H1 (cell line): ENCODE data around the gene STK11IP. TPM values are rescaled to one million over a fixed set of nuclear protein-coding genes. Genes with fewer than 3 reads are reported as not detected.

Source experiments
- CBX8 ChIP-seq: fragments of 300-800, 300-1000 bp; sonication (generic); IDR thresholded peaks from 2 replicates; pipeline ENCODE4 v1.7.1; 2016; ENCODE audit warnings: low read depth, low read length, borderline replicate concordance
- CHD1 ChIP-seq: IDR thresholded peaks from 2 replicates; pipeline ENCODE4 v1.6.1; 2012; ENCODE audit warnings: low read depth, low read length, improper control_type of control experiment
- GABPA ChIP-seq: IDR thresholded peaks from 2 replicates; pipeline ENCODE4 v1.6.1; 2011; ENCODE audit warnings: mild to moderate bottlenecking, low read length, moderate library complexity, borderline replicate concordance; ENCODE audit not compliant: insufficient read depth
- GTF2F1 ChIP-seq: IDR thresholded peaks from 2 replicates; pipeline ENCODE4 v1.6.1; 2012; ENCODE audit warnings: low read depth, low read length, improper control_type of control experiment, borderline replicate concordance
- JUND ChIP-seq: IDR thresholded peaks from 2 replicates; pipeline ENCODE4 v1.6.1; 2011; ENCODE audit warnings: mild to moderate bottlenecking, improper control_type of control experiment, low read length
- MAFK ChIP-seq: IDR thresholded peaks from 2 replicates; pipeline ENCODE4 v1.6.1; 2012; ENCODE audit warnings: low read depth, mild to moderate bottlenecking, improper control_type of control experiment, low read length
- NRF1 ChIP-seq: IDR thresholded peaks from 2 replicates; pipeline ENCODE4 v1.6.1; 2011; ENCODE audit warnings: mild to moderate bottlenecking, low read depth, low read length, improper control_type of control experiment
- RAD21 ChIP-seq, 2 experiments: IDR thresholded peaks in 1 of 2; conservative IDR thresholded peaks in 1 of 2; 2 replicates each; pipeline ENCODE4 v1.6.1; 2011; ENCODE audit warnings: low read depth in 2 of 2, low read length in 2 of 2, improper control_type of control experiment in 1 of 2, inconsistent platforms in 1 of 2, mild to moderate bottlenecking in 1 of 2, moderate library complexity in 1 of 2
- YY1 ChIP-seq: IDR thresholded peaks from 2 replicates; pipeline ENCODE4 v1.6.1; 2011; ENCODE audit warnings: low read depth, mild to moderate bottlenecking, low read length
- polyA plus RNA-seq, 7 experiments: library from polyadenylated mRNA; depleted of rRNA in 3 of 7; stranded (reverse) in 5 of 7; unstranded in 2 of 7; fragments of >200 nt in 5 of 7; fragments of 200-250 nt in 2 of 7; gene quantifications; 1 replicate in 5 of 7; 2 replicates in 1 of 7; 4 replicates in 1 of 7; pipeline versions ENCODE4 v1.2.1 to v1.2.3, GENCODE V29; 2011 to 2013; ENCODE audit warnings: missing spikeins in 2 of 7, mixed read lengths in 2 of 7
- total RNA-seq: library from RNA; stranded (reverse); fragmentation: NEBNext Ultra II Directional; extraction: Animal tissue kit (Norgen Biotek cat#: 25700); gene quantifications from 2 replicates; pipeline ENCODE4 v1.2.1, GENCODE V29; 2021
- TF ChIP-seq, protein P1 (sequence below): fragments of 300-600 bp; sonication (generic); IDR thresholded peaks from 2 replicates; pipeline ENCODE4 v1.7.1; 2012; ENCODE audit warnings: low read length, moderate library complexity, mild to moderate bottlenecking, inconsistent platforms; ENCODE audit not compliant: insufficient replicate concordance

Gene STK11IP
- total and polyA plus RNA-seq, 2 of the 8 experiments (the other 6 are each of a cell fraction or from before 2014, with no cell fraction given) = 18.5 to 29.6 TPM

DNA sequence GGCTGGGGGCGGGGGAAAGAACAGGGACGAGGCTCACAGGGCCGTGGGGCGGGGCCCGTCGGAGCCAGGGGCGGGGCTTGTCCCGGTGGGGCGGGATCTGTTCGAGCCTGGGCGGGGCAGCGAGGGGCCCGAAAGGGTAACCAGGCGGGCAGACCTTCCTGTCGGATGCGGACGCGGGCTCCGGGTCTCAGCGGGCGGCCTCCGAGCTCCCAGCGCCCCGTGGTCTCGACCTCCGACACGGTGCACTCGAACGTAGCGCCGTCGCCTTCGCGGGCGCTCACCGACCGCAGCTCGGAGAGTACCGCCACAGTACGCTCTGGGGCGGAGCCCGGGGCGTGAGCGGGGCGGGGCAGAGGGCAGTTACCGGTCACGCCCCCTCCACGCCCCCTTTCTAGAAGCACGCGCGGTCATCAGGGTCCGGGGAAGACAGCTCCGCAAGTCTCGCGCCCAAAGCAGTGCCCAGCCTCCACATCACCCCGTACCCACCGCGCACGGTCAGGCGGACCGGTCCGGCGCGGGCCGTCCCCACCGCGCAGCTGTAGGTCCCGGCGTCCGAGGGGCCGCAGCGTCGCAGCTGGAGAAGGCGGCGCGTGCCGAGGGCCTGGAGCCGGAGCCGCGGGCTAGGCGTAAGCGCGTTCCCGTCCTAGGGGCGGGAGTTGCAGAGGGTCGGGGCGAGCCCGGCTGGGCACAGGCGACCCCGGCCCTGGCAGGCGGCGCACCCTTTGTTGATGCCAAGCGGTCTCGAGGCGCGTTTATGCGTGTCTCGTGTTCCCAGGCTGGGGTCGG is 45.1 kb upstream of the STK11IP start (continued):
- TF ChIP-seq, protein P1, sequence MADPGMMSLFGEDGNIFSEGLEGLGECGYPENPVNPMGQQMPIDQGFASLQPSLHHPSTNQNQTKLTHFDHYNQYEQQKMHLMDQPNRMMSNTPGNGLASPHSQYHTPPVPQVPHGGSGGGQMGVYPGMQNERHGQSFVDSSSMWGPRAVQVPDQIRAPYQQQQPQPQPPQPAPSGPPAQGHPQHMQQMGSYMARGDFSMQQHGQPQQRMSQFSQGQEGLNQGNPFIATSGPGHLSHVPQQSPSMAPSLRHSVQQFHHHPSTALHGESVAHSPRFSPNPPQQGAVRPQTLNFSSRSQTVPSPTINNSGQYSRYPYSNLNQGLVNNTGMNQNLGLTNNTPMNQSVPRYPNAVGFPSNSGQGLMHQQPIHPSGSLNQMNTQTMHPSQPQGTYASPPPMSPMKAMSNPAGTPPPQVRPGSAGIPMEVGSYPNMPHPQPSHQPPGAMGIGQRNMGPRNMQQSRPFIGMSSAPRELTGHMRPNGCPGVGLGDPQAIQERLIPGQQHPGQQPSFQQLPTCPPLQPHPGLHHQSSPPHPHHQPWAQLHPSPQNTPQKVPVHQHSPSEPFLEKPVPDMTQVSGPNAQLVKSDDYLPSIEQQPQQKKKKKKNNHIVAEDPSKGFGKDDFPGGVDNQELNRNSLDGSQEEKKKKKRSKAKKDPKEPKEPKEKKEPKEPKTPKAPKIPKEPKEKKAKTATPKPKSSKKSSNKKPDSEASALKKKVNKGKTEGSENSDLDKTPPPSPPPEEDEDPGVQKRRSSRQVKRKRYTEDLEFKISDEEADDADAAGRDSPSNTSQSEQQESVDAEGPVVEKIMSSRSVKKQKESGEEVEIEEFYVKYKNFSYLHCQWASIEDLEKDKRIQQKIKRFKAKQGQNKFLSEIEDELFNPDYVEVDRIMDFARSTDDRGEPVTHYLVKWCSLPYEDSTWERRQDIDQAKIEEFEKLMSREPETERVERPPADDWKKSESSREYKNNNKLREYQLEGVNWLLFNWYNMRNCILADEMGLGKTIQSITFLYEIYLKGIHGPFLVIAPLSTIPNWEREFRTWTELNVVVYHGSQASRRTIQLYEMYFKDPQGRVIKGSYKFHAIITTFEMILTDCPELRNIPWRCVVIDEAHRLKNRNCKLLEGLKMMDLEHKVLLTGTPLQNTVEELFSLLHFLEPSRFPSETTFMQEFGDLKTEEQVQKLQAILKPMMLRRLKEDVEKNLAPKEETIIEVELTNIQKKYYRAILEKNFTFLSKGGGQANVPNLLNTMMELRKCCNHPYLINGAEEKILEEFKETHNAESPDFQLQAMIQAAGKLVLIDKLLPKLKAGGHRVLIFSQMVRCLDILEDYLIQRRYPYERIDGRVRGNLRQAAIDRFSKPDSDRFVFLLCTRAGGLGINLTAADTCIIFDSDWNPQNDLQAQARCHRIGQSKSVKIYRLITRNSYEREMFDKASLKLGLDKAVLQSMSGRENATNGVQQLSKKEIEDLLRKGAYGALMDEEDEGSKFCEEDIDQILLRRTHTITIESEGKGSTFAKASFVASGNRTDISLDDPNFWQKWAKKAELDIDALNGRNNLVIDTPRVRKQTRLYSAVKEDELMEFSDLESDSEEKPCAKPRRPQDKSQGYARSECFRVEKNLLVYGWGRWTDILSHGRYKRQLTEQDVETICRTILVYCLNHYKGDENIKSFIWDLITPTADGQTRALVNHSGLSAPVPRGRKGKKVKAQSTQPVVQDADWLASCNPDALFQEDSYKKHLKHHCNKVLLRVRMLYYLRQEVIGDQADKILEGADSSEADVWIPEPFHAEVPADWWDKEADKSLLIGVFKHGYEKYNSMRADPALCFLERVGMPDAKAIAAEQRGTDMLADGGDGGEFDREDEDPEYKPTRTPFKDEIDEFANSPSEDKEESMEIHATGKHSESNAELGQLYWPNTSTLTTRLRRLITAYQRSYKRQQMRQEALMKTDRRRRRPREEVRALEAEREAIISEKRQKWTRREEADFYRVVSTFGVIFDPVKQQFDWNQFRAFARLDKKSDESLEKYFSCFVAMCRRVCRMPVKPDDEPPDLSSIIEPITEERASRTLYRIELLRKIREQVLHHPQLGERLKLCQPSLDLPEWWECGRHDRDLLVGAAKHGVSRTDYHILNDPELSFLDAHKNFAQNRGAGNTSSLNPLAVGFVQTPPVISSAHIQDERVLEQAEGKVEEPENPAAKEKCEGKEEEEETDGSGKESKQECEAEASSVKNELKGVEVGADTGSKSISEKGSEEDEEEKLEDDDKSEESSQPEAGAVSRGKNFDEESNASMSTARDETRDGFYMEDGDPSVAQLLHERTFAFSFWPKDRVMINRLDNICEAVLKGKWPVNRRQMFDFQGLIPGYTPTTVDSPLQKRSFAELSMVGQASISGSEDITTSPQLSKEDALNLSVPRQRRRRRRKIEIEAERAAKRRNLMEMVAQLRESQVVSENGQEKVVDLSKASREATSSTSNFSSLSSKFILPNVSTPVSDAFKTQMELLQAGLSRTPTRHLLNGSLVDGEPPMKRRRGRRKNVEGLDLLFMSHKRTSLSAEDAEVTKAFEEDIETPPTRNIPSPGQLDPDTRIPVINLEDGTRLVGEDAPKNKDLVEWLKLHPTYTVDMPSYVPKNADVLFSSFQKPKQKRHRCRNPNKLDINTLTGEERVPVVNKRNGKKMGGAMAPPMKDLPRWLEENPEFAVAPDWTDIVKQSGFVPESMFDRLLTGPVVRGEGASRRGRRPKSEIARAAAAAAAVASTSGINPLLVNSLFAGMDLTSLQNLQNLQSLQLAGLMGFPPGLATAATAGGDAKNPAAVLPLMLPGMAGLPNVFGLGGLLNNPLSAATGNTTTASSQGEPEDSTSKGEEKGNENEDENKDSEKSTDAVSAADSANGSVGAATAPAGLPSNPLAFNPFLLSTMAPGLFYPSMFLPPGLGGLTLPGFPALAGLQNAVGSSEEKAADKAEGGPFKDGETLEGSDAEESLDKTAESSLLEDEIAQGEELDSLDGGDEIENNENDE = no peak
- TF ChIP-seq JUND (no peak), RAD21 (IDR thresholded peaks at IDR 0.05 in 1 of 2, conservative IDR thresholded peaks at IDR 0.05 in 1 of 2; ENCODE audit: low read depth in 2 of 2, low read length in 2 of 2) (no peak), YY1 (no peak), CHD1 (no peak), GTF2F1 (no peak), MAFK (no peak), CBX8 (no peak), GABPA (no peak), NRF1 (no peak)
